Vagina (tissue), 2 donors: ENCODE results near the gene DCHS1.

ENCODE experiments used
- POLR2A ChIP-seq, 2 donors: fragments of 450-650 bp; IDR thresholded peaks; one replicate each; pipeline ENCODE4 v1.6.1; 2017; ENCODE audit warnings: antibody characterized with exemption in 2 of 2, mild to moderate bottlenecking in 2 of 2, moderate library complexity in 2 of 2
- POLR2AphosphoS5 ChIP-seq, 2 donors: sonication (generic); formaldehyde crosslinking; IDR thresholded peaks; one replicate each; pipeline ENCODE4 v1.9.0; 2017; ENCODE audit warnings: antibody characterized with exemption in 2 of 2, mild to moderate bottlenecking in 2 of 2, low read depth in 1 of 2; ENCODE audit not compliant: insufficient read depth in 1 of 2
- TF ChIP-seq, protein P1 (sequence below), 3 experiments: fragments of 450-650 bp in 2 of 3; fragments of 200-600 bp in 1 of 3; sonication (generic) in 1 of 3; IDR thresholded peaks; one replicate each; pipeline ENCODE4 v1.5.1; 2017 to 2019; ENCODE audit warnings: antibody characterized with exemption in 3 of 3, mild to moderate bottlenecking in 2 of 3, moderate library complexity in 2 of 3

DNA sequence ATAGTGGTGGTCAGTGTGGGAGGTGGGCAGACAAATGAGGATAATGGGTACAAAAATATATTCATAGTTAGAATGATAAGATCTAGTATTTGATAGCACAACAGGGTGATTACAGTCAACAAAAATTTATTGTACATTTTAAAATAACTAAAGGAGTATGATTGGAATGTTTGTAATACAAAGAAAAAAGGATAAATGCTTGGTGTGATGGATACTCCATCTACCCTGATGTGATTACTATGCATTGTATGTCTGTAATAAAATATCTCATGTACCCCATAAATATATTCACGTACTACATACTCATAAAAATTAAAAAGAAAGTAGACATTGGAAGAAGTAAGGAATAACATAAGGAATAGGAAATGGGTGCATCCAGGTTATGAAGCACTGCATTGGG, 67.6 kb downstream of the DCHS1 start:
- TF ChIP-seq, protein P1, sequence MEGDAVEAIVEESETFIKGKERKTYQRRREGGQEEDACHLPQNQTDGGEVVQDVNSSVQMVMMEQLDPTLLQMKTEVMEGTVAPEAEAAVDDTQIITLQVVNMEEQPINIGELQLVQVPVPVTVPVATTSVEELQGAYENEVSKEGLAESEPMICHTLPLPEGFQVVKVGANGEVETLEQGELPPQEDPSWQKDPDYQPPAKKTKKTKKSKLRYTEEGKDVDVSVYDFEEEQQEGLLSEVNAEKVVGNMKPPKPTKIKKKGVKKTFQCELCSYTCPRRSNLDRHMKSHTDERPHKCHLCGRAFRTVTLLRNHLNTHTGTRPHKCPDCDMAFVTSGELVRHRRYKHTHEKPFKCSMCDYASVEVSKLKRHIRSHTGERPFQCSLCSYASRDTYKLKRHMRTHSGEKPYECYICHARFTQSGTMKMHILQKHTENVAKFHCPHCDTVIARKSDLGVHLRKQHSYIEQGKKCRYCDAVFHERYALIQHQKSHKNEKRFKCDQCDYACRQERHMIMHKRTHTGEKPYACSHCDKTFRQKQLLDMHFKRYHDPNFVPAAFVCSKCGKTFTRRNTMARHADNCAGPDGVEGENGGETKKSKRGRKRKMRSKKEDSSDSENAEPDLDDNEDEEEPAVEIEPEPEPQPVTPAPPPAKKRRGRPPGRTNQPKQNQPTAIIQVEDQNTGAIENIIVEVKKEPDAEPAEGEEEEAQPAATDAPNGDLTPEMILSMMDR (IDR thresholded peaks at IDR 0.05), result no peak
- TF ChIP-seq POLR2A (IDR thresholded peaks at IDR 0.05), result no peak
- TF ChIP-seq POLR2AphosphoS5 (IDR thresholded peaks at IDR 0.05; ENCODE audit: insufficient read depth in 1 of 2, low read depth in 1 of 2), result no peak
